C1 segment of cervical spinal cord (tissue), 14 donors: Measurements from ENCODE around the gene C1orf185.
"Not testable (repeated sequence)": the region's sequence is repeated elsewhere in the genome, so short reads cannot be mapped to it uniquely, and the experiment has no call there.

Experiments
- DNase-seq, 14 donors: peaks; one replicate each; lab custom pipeline; 2025; lab: John Stamatoyannopoulos, UW

C1orf185 gene

GRCh38 chr1:51101976-51102375 lies at the start of gene C1orf185:
Gene C1orf185, plus strand, starts transcription at chr1:51102228. Its CDS starts 6 bp downstream, at chr1:51102234.
- no peak for DNase-seq

GRCh38 chr1:51058858-51059257 lies 43.2 kb upstream of the C1orf185 start:
- DNase-seq: no peak

GRCh38 chr1:51061231-51061918 lies 40.7 kb upstream of the C1orf185 start:
- no peak for DNase-seq

GRCh38 chr1:51063121-51063520 lies 38.9 kb upstream of the C1orf185 start:
- no peak for DNase-seq

GRCh38 chr1:51070011-51070410 lies 32.0 kb upstream of the C1orf185 start:
- DNase-seq: no peak

- DNase-seq: no peak
Observed at GRCh38 chr1:51070640-51071039, 31.4 kb upstream of the C1orf185 start.

- DNase-seq: no peak
Observed at GRCh38 chr1:51071291-51072042, 30.6 kb upstream of the C1orf185 start.

- no peak for DNase-seq
Observed at GRCh38 chr1:51072043-51072439, 30.0 kb upstream of the C1orf185 start.

- DNase-seq: no peak
Observed at GRCh38 chr1:51072651-51073050, 29.4 kb upstream of the C1orf185 start.

GRCh38 chr1:51073456-51073855 lies 28.6 kb upstream of the C1orf185 start:
- no peak for DNase-seq

- DNase-seq: no peak
Observed at GRCh38 chr1:51086496-51087271, 15.3 kb upstream of the C1orf185 start.

GRCh38 chr1:51088474-51088873 lies 13.6 kb upstream of the C1orf185 start:
- DNase-seq: no peak

- DNase-seq: no peak
Observed at GRCh38 chr1:51093581-51093980, 8.4 kb upstream of the C1orf185 start.

- no peak for DNase-seq
Observed at GRCh38 chr1:51097171-51097570, 4.9 kb upstream of the C1orf185 start.

- DNase-seq: no peak
Observed at GRCh38 chr1:51100264-51100880, 1.7 kb upstream of the C1orf185 start.

GRCh38 chr1:51114137-51114536 lies 12.1 kb downstream of the C1orf185 start:
- DNase-seq: no peak

GRCh38 chr1:51115714-51116404 lies 13.8 kb downstream of the C1orf185 start:
- DNase-seq: no peak

GRCh38 chr1:51119331-51119730 lies 17.3 kb downstream of the C1orf185 start:
- DNase-seq: no peak

- DNase-seq: no peak
Observed at GRCh38 chr1:51120629-51121028, 18.6 kb downstream of the C1orf185 start.

GRCh38 chr1:51127152-51127551 lies 25.1 kb downstream of the C1orf185 start:
- DNase-seq: not testable (repeated sequence)

- DNase-seq: no peak
Observed at GRCh38 chr1:51131185-51131584, 29.2 kb downstream of the C1orf185 start.
